GM18870 (cell line): ENCODE measurements around the gene GLP1R.

Experiments used
- ATAC-seq: cut with Tn5 transposase; IDR thresholded peaks from one replicate; pipeline ENCODE4 v1.9.1; 2021; ENCODE audit warnings: moderate library complexity; ENCODE audit not compliant: unreplicated experiment

GLP1R gene

GRCh38 chr6:39043776-39044175, 4.8 kb upstream of the GLP1R start:
- no peak for ATAC-seq

GRCh38 chr6:39044181-39044580, 4.4 kb upstream of the GLP1R start:
- no peak for ATAC-seq

GRCh38 chr6:39047434-39048327, 900 bp upstream of the GLP1R start:
- no peak for ATAC-seq

- no peak for ATAC-seq
These were observed 1.1 kb downstream of the GLP1R start for GRCh38 chr6:39049575-39050283.

- no peak for ATAC-seq
These were observed 2.0 kb downstream of the GLP1R start for GRCh38 chr6:39050453-39051112.

GRCh38 chr6:39051399-39052122, 3.0 kb downstream of the GLP1R start:
- no peak for ATAC-seq

- no peak for ATAC-seq
These were observed 4.5 kb downstream of the GLP1R start for GRCh38 chr6:39053016-39053624.

GRCh38 chr6:39053854-39054576, 5.4 kb downstream of the GLP1R start:
- ATAC-seq: no peak

GRCh38 chr6:39054577-39055142, 6.1 kb downstream of the GLP1R start:
- no peak for ATAC-seq

- no peak for ATAC-seq
These were observed 7.1 kb downstream of the GLP1R start for GRCh38 chr6:39055661-39056060.

GRCh38 chr6:39056191-39056590, 7.6 kb downstream of the GLP1R start:
- ATAC-seq: no peak

GRCh38 chr6:39056681-39057080, 8.1 kb downstream of the GLP1R start:
- ATAC-seq: no peak

GRCh38 chr6:39057251-39058155, 8.9 kb downstream of the GLP1R start:
- ATAC-seq: no peak

- ATAC-seq: no peak
These were observed 10.0 kb downstream of the GLP1R start for GRCh38 chr6:39058471-39059147.

- no peak for ATAC-seq
These were observed 11.1 kb downstream of the GLP1R start for GRCh38 chr6:39059496-39060310.

GRCh38 chr6:39060467-39061160, 12.0 kb downstream of the GLP1R start:
- ATAC-seq: no peak

- no peak for ATAC-seq
These were observed 12.6 kb downstream of the GLP1R start for GRCh38 chr6:39061182-39061581.
